ENCODE results near the gene LRRN3. TPM values are rescaled to one million over a fixed set of nuclear protein-coding genes. Genes with fewer than 3 reads are reported as not detected.

The LRRN3 gene
- total RNA-seq, 2 experiments from 2014 or later = 5.4 to 5.8 TPM

GRCh38 chr7:111081546-111082267 is 9.2 kb upstream of the LRRN3 start:
- Mint-ChIP-seq H3K9me3 (peaks cover 4% of the 10 kb centered on the region), H3K36me3 (ENCODE audit: low read depth) (no peaks in the 10 kb centered on the region), H3K27ac (peak overlapping the region; percentile 61), H3K4me3 (peak overlapping the region; percentile 23), H3K27me3 (ENCODE audit: low read depth) (no peaks in the 10 kb centered on the region), H3K4me1 (ENCODE audit: low read depth) (peaks cover 66% of the 10 kb centered on the region)
- DNase-seq = no peak
- intact Hi-C loops (cut with micrococcal nuclease) = loop anchor here (2.0 to 5.0 kb wide), 2 partner anchors 21 to 174 kb away; no protein-coding TSS in a partner anchor
- CTCF ChIA-PET = interaction anchor here (0.5 to 1.0 kb wide), 4 partner anchors 15 to 61 kb away, joined by 3 read pairs; no protein-coding TSS in a partner anchor

- intact Hi-C loops (cut with micrococcal nuclease) = loop anchor here (2.0 to 5.0 kb wide), 2 partner anchors 20 to 175 kb away; no protein-coding TSS in a partner anchor
- no peak for DNase-seq
- H3K4me1 Mint-ChIP-seq (ENCODE audit: low read depth) = peaks cover 64% of the 10 kb centered on the region
- no peaks in the 10 kb centered on the region for H3K36me3 Mint-ChIP-seq (ENCODE audit: low read depth)
- no peaks in the 10 kb centered on the region for H3K27me3 Mint-ChIP-seq (ENCODE audit: low read depth)
- peak overlapping the region; percentile 5 for H3K4me3 Mint-ChIP-seq
- CTCF ChIA-PET = interaction anchor here (0.6 to 1.6 kb wide), 4 partner anchors 14 to 51 kb away, joined by 3 to 13 read pairs (median 3); no protein-coding TSS in a partner anchor
- H3K9me3 Mint-ChIP-seq = peaks cover 4% of the 10 kb centered on the region
- H3K27ac Mint-ChIP-seq = peak overlapping the region; percentile 59
These were observed 8.6 kb upstream of the LRRN3 start for GRCh38 chr7:111082351-111082750.

GRCh38 chr7:111083413-111083812 is 7.5 kb upstream of the LRRN3 start:
- Mint-ChIP-seq H3K4me1 (ENCODE audit: low read depth) (peaks cover 72% of the 10 kb centered on the region), H3K9me3 (peaks cover 4% of the 10 kb centered on the region), H3K36me3 (ENCODE audit: low read depth) (no peaks in the 10 kb centered on the region), H3K4me3 (no peak overlapping the region), H3K27ac (peak overlapping the region; percentile 76), H3K27me3 (ENCODE audit: low read depth) (no peaks in the 10 kb centered on the region)
- intact Hi-C loops (cut with micrococcal nuclease) = loop anchor here (1.0 to 5.0 kb wide), 8 partner anchors 9 to 176 kb away; no protein-coding TSS in a partner anchor
- peak; percentile 70 for DNase-seq
- CTCF ChIA-PET = interaction anchor here (0.5 to 1.6 kb wide), 11 partner anchors 9 to 436 kb away, joined by 3 to 13 read pairs (median 3); no protein-coding TSS in a partner anchor

DNA sequence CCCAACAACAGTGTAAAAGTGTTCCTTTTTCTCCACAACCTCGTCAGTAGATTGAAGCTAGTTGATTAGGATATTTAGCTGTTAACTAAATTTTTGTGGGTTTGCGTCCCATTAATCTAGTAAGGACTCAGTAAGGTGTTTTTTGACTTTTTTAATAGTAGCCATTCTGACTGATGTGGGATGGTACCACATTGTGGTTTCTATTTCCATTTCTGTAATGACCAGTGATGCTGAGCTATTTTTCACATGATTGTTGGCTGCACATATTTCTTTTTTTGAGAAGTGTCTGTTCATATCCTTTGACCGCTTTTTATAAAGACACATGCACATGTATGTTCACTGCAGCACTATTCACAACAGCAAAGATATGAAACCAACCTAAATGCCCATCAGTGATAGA is 5.6 kb upstream of the LRRN3 start:
- Mint-ChIP-seq H3K9me3 (peaks cover 4% of the 10 kb centered on the region), H3K4me1 (ENCODE audit: low read depth) (peaks cover 78% of the 10 kb centered on the region), H3K36me3 (ENCODE audit: low read depth) (no peaks in the 10 kb centered on the region), H3K27me3 (ENCODE audit: low read depth) (no peaks in the 10 kb centered on the region), H3K4me3 (no peak overlapping the region), H3K27ac (peak overlapping the region; percentile 63)
- CTCF ChIA-PET = no interaction called here
- intact Hi-C loops (cut with micrococcal nuclease) = no loop called here
- no peak for DNase-seq

- CTCF ChIA-PET = interaction anchor here (0.7 to 2.0 kb wide), 2 partner anchors 12 to 35 kb away, joined by 3 to 9 read pairs; no protein-coding TSS in a partner anchor
- intact Hi-C loops (cut with micrococcal nuclease) = no loop called here
- DNase-seq = no peak
- peaks cover 4% of the 10 kb centered on the region for H3K9me3 Mint-ChIP-seq
- no peak overlapping the region for H3K4me3 Mint-ChIP-seq
- peak overlapping the region; percentile 88 for H3K27ac Mint-ChIP-seq
- H3K27me3 Mint-ChIP-seq (ENCODE audit: low read depth) = no peaks in the 10 kb centered on the region
- H3K4me1 Mint-ChIP-seq (ENCODE audit: low read depth) = peaks cover 75% of the 10 kb centered on the region
- H3K36me3 Mint-ChIP-seq (ENCODE audit: low read depth) = no peaks in the 10 kb centered on the region
These were observed 4.4 kb upstream of the LRRN3 start for GRCh38 chr7:111086532-111086931.

DNA sequence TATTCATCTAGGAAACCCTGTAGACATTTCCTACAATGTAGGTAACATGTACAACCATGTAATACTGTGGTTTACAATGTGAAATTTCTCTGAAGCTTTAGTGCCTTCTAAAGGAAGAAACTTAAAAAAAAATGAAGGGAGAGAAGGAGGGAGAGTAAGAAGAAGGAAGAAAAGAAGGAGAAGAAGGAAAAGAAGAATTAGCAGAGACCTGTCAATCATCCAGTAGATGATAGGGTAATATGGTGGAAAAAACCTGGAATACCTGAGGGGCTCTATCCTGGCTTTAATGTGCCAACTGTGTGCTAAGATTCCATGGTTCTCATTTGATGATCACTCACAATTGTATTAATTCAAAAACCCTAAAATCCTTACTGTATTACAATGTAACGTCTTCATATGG is 2.6 kb upstream of the LRRN3 start:
- DNase-seq = no peak
- Mint-ChIP-seq H3K9me3 (peaks cover 4% of the 10 kb centered on the region), H3K4me1 (ENCODE audit: low read depth) (peaks cover 73% of the 10 kb centered on the region), H3K27me3 (ENCODE audit: low read depth) (no peaks in the 10 kb centered on the region), H3K36me3 (ENCODE audit: low read depth) (no peaks in the 10 kb centered on the region), H3K4me3 (no peak overlapping the region), H3K27ac (no peak overlapping the region)
- CTCF ChIA-PET = interaction anchor here (0.7 to 2.0 kb wide), 2 partner anchors 11 to 219 kb away, joined by 3 to 9 read pairs; no protein-coding TSS in a partner anchor
- intact Hi-C loops (cut with micrococcal nuclease) = no loop called here

GRCh38 chr7:111089822-111090426 is 1.0 kb upstream of the LRRN3 start:
- H3K36me3 Mint-ChIP-seq (ENCODE audit: low read depth) = no peaks in the 10 kb centered on the region
- no peak for DNase-seq
- H3K27ac Mint-ChIP-seq = no peak overlapping the region

GRCh38 chr7:111091593-111092358 is 849 bp downstream of the LRRN3 start:
- CTCF ChIA-PET = interaction anchor here (0.7 to 2.0 kb wide), 3 partner anchors 9 to 175 kb away, joined by 3 to 8 read pairs (median 4); no protein-coding TSS in a partner anchor
- Mint-ChIP-seq H3K27ac (peak overlapping the region; percentile 92), H3K4me3 (peak overlapping the region; percentile 85), H3K4me1 (ENCODE audit: low read depth) (peaks cover 71% of the 10 kb centered on the region), H3K9me3 (no peaks in the 10 kb centered on the region), H3K27me3 (ENCODE audit: low read depth) (no peaks in the 10 kb centered on the region), H3K36me3 (ENCODE audit: low read depth) (no peaks in the 10 kb centered on the region)
- no peak for DNase-seq
- intact Hi-C loops (cut with micrococcal nuclease) = loop anchor here (1.0 to 10.0 kb wide), 9 partner anchors 8 to 1361 kb away; partner anchors contain the start of genes DOCK4, IFRD1 and ZNF277

More at GRCh38 chr7:111089822-111090426, 1.0 kb upstream of the LRRN3 start:
- H3K4me3 Mint-ChIP-seq = no peak overlapping the region
- H3K4me1 Mint-ChIP-seq (ENCODE audit: low read depth) = peaks cover 68% of the 10 kb centered on the region
- no peaks in the 10 kb centered on the region for H3K27me3 Mint-ChIP-seq (ENCODE audit: low read depth)
- CTCF ChIA-PET = interaction anchor here (0.6 to 1.2 kb wide), 7 partner anchors 10 to 762 kb away, joined by 3 to 8 read pairs (median 3); no protein-coding TSS in a partner anchor
- intact Hi-C loops (cut with micrococcal nuclease) = loop anchor here (1.0 to 10.0 kb wide), 8 partner anchors 48 to 1362 kb away; partner anchors contain the start of genes DOCK4, IFRD1 and ZNF277
- H3K9me3 Mint-ChIP-seq = peaks cover 4% of the 10 kb centered on the region

- DNase-seq = no peak
- CTCF ChIA-PET = interaction anchor here (0.9 to 2.0 kb wide), 3 partner anchors 9 to 469 kb away, joined by 3 to 8 read pairs (median 3); partner anchors contain the start of gene IMMP2L
- Mint-ChIP-seq H3K27ac (peak overlapping the region; percentile 92), H3K36me3 (ENCODE audit: low read depth) (no peaks in the 10 kb centered on the region), H3K4me3 (peak overlapping the region; percentile 85), H3K9me3 (no peaks in the 10 kb centered on the region), H3K27me3 (ENCODE audit: low read depth) (no peaks in the 10 kb centered on the region), H3K4me1 (ENCODE audit: low read depth) (peaks cover 71% of the 10 kb centered on the region)
- intact Hi-C loops (cut with micrococcal nuclease) = loop anchor here (1.0 to 10.0 kb wide), 8 partner anchors 9 to 1360 kb away; partner anchors contain the start of genes DOCK4, IFRD1 and ZNF277
These were observed 1.7 kb downstream of the LRRN3 start for GRCh38 chr7:111092406-111093236.

GRCh38 chr7:111093496-111093895 is 2.6 kb downstream of the LRRN3 start:
- no peaks in the 10 kb centered on the region for H3K9me3 Mint-ChIP-seq
- H3K4me1 Mint-ChIP-seq (ENCODE audit: low read depth) = peaks cover 69% of the 10 kb centered on the region
- CTCF ChIA-PET = interaction anchor here (1.2 to 2.0 kb wide), 2 partner anchors 10 to 468 kb away, joined by 3 to 8 read pairs; partner anchors contain the start of gene IMMP2L
- DNase-seq = peak; percentile 19
- intact Hi-C loops (cut with micrococcal nuclease) = loop anchor here (1.0 to 10.0 kb wide), 6 partner anchors 9 to 1359 kb away; partner anchors contain the start of genes DOCK4, IFRD1 and ZNF277
- peak overlapping the region; percentile 85 for H3K4me3 Mint-ChIP-seq
- peak overlapping the region; percentile 92 for H3K27ac Mint-ChIP-seq
- no peaks in the 10 kb centered on the region for H3K27me3 Mint-ChIP-seq (ENCODE audit: low read depth)
- no peaks in the 10 kb centered on the region for H3K36me3 Mint-ChIP-seq (ENCODE audit: low read depth)
